ENCODE data around the gene AKAP13. TPM values are rescaled to one million over a fixed set of nuclear protein-coding genes. Genes with fewer than 3 reads are reported as not detected.

AKAP13 gene
- total RNA-seq, 1 donor from 2014 or later = 196 TPM

DNA sequence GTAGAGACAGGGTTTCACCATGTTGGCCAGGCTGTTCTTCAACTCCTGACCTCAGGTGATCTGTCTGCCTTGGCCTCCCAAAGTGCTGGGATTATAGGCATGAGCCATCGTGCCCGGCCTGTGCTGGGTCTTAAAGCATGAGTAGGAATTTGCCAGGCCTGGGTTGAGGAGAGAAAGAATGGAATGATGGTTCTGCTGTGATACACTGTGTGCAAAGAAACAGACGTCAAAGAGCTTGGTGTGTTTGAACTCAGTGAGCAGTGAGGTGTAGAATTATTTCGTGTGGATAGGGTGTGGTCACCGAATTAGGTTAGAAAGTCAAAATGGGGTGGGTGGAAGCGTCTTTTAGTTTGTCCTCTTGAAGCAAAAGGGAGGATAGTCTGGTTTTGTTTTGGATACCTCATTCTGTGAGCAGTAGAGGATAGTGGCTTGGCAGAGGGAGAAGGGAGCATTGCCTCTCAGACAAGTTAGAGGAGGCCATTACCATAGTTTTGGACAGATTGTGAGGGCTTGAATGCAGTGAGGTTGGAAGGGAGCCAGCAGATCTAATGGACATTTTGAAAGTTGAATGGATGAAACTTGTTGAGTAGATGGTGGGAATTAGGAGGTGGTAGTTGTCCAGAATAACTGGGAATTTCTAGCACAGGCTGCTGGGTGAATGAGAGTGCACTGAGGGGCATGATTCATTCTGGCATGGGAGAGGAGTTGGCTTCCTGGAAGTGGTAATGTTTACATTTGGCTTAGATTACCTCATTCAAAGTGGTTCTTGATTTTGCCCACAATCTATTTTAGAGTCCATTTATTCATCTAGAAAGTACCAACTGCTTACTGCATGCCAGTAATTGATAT is 27.2 kb downstream of the AKAP13 start:
- no peak for DNase-seq (ENCODE audit: low spot score)

DNA sequence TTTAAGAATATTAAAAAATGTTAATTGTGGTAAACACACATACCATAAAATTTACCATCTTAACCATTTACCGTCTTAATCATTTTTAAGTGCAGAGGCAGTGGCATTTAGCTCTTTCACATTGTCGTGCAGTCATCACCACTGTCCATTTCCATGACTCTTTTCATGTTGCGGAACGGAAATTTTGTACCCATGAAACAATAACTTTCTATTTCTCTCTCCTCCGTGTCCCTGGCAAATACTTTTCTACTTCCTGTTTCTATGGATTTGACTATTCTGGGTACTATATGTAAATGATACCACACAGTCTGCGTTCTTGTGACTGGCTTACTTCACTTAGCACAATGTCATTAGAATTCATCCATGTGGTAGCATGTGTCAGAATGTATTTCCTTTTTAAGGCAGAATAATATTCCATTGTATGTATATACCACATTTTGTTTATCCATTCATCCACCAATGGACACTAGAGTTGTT is 27.9 kb downstream of the AKAP13 start:
- DNase-seq (ENCODE audit: low spot score) = no peak

DNA sequence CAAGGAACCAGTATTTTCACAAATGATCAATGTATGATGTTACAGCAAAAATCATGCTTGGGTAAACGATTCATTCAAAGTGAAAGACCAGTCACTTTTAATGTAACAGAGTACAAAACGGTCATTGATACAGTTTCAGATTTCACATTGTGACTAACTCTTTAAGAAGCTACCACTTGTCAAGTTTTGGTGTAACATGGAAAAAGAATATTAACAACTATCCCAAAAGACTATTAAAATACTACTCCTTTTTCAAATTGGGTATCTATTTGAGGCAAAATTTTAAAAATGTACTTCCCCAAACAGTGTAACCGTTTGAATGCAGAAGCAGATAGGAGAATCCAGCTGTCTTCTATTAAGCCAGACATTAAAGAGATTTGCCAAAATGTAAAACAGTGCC is 31.7 kb downstream of the AKAP13 start:
- DNase-seq (ENCODE audit: low spot score) = no peak

DNA sequence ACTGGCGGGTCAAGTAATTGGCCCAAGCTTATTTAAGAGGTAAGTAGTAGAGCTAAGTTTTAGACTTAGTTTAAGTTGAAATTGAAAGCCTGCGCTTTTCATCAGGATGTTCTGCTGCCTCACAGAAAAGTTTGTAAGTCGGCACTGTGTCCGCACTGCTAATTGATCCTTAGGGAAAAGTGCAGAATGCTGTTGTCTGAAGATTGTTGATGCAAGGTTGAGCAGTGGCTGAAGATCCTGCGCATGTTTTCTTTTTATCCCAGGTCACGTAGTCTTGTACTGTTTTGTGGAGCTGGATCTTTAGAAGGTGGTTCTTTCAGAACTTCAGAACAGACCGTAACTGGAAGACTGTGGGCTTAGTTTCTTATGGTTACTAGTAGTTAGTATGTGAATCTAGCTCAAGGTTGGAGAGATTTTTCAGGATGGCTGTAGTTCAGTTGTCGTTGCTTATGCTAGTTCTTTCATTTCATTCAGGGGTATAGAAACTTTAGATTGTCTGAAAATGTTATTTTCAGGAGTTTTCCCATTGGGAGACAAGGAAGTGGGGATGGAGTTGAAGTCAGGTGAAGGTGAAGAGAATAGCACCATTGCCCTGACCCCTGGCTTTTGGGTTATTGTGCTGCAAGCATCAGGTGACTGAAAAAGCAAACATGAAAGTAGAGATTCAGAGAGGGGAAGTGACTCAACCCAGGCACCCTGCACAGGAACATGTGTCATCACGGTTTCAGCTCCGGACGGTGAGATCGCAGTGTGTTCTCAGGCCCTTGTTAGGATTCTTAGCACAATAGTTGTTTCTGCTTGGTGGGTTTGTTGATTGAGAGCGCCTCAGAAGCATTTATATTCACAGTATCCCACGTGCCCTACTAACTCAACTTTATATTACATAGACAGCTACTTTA is 32.8 kb downstream of the AKAP13 start:
- DNase-seq (ENCODE audit: low spot score) = no peak

DNA sequence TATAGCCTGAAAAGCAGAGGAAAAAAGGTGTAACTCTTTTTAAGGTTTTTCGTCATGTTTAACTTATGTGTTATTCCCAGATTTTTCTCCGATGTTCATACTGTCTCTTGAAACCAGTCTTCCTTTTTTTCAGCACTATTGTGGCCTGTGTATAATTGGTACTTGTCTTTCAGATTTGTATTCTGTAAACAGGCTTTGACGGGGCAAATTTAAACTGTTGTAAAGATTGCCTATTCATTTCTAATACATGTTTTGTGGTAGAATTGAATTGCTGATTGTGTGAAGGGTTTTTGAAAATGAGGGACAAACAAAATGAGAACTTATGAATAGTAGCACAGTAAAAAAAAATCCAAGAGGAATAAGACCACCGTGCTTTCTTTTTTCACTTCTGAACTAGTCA is 33.6 kb downstream of the AKAP13 start:
- DNase-seq (ENCODE audit: low spot score) = no peak

DNA sequence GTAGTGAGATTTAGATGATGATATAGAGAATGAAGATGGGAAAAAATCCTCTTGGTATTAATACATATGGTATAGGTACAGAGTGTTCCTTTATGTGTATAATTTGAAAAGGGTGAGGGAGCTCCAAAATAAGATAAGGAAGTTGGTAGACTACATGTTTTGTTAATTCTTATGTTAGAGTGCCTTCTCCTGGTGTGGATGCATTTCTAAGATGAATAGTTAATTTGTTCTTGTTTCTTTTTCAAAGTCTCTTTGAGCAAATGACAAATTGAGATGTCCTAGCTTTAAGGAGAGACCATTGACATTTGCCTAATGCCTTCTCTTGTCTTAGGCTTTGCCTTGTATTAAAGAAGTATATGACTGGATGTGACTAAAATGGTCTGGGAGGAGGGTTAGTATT is 34.1 kb downstream of the AKAP13 start:
- DNase-seq (ENCODE audit: low spot score) = no peak

DNA sequence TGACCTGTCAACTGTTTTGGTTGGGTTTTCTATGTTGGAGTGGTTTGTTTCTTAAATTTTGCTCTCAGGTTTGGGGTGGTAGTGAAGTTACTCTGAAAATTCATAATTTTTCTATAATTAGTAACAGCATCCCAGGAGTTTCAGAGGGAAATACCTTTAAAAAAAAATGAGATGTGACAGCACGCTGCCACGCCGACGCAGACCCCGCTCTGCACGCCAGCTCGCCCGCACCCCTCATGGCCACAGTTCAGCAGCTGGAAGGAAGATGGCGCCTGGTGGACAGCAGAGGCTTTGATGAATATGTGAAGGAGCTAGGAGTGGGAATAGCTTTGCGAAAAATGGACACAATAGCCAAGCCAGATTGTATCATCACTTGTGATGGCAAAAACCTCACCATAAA is 34.6 kb downstream of the AKAP13 start:
- no peak for DNase-seq (ENCODE audit: low spot score)

DNA sequence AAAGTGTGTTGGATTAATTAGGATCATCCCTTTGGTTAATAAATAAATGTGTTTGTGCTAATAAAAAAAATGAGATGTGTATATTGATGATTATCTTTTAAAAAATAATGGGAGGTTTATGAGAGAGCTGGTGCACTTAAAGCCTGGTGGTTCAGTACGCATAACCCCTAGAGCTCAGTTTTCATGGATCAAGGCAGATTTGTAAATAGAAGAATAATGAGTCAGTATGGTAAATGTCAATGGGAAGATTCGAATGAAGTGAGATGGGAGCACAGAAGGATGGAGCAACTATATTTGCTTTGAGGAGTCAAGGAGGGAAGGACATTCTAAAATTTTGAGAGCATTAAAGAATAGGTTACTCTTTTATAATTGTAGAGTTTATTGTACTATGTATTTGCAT is 35.4 kb downstream of the AKAP13 start:
- no peak for DNase-seq (ENCODE audit: low spot score)

DNA sequence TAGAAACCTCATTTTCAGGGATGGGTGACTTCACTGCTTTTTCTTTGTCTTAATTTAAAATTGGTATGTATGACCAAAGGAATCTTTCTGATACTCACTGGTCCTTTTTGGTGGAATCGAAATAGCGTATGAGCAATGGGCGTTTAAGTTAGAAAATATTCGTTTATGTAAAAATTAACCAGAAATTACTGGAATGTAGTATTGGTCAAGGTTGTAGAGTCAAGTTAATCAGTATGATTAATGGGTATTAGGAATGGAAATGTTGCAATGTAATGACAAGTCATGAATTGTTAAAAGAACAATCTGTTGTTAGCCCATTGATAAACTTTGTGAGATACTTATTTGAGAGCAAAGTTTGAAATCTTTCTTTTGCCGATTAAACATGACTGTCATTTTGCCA is 36.9 kb downstream of the AKAP13 start:
- no peak for DNase-seq (ENCODE audit: low spot score)

DNA sequence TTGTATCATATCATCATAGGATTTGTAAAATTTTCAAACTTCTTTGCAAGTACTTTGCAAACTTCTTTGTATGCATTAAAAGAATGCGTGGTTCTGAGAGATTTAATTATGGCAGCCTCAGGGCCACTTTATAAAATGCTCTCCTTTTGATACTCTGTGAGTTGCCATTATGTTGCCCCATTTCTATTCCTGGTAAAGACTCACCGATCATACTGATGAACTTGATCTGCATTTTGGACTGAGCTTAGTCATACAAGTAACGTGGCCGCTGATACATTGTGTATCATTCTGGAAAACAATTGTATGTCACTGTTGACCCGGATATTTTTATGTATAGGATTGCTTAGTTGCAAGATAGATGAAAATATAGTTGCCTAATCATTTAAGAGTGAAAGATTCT is 38.8 kb downstream of the AKAP13 start:
- DNase-seq (ENCODE audit: low spot score) = no peak

DNA sequence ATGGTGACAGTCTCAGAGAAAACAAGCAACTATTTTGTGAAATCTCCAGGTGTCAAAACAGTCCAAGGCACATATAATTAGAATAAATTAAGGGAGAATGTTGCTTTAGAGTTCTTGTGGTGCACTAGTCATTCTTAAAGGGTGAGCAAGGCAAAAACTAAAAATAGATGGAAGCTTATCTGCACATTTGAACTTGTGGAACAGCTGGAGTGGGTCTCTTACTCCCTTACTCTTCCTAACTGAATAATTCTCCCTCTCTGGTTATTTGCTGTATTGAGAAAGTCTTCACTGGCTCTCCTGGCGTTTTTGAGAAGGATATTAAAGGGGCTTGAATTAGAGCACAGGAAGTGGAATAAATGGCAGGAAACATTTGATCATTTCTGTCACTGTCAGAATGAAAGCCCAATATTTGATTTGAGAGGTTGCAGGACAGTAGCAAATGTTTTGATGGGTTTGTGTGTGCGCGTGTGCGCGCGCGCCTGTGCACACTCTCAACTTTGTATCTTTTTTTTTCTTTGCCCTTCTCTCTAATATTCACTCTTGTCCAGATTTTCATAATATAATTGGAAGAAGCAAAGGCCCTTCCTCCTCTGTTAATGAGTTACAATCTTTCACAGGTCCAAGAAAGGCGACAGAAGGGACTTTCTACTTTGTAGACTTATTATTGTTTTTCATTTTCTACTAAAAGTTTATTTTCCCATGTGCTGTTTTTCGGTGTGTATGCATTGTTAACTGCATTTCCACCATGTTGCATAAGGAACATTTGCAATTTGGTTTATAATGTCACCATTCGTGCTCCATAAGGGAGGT is 40.9 kb downstream of the AKAP13 start:
- no peak for DNase-seq (ENCODE audit: low spot score)

DNA sequence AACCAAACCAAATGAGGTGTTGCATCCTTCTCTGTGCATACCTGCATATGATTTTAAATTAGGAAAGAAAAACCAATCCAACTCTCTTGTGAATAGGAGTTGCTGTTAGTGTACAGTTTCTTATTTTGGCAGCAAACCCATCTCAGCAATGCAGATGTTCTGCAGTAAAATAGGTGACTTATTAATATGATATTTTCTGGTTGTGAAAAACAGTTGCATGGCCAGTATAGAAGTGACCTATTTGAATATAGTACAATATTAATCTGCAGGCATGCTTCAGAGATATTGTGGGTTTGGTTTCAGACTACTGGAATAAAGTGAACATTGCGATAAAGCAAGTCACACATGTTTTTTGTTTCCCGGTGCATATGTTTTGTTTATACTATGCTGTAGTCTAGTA is 42.2 kb downstream of the AKAP13 start:
- no peak for DNase-seq (ENCODE audit: low spot score)

DNA sequence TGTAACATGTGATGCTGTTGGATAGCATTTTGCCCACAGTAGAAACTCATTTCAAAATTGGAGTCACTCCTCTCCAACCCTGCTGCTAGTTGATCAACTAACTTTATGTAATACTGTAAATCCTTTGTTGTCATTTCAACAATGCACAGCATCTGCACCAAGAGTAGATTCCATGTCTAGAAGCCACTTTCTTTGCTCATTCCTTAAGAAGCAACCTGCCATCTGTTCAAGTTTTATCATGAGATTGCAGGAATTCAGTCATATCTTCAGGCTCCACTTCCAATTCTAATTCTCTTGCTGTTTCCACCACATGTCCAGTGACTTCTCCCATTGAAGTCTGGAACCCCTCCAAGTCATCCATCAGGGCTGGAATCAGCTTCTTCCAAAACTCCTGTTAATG is 42.9 kb downstream of the AKAP13 start:
- DNase-seq (ENCODE audit: low spot score) = no peak

DNA sequence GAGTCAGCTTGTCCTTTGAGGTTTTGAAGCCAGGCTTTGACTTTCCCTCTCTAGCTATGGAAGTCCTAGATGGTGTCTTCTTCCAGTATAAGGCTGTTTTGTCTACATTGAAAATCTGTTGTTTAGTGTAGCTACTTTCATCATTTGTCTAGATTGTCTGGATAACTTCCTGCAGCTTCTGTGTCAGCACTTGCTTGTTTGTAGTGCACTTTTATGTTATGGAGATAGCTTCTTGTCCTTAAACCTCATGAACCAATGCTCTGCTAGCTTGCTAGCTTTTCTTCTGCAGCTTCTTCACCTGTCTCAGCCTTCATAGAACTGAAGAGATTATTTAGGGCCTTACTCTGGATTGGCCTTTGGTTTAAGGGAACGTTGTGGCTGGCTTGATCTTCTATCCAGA is 43.8 kb downstream of the AKAP13 start:
- DNase-seq (ENCODE audit: low spot score) = no peak

DNA sequence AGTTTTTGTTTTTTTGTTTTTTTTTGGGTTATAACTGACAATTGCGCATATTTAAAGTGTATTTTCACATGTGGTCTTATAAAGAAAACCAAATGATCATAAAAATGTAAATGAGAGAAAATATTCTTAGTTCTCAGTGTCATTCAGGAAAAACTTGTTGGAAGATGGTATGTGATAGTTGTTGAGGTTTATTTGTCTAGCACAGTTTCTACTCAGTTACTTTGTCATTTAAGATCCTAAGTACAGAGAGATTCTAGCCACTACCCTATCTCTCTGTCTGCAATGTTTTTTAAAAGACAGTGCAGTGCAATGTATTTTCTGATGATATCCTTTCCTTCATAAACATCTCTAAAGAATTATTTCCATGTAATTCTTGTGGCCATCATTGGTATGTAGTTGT is 46.1 kb downstream of the AKAP13 start:
- DNase-seq (ENCODE audit: low spot score) = no peak

DNA sequence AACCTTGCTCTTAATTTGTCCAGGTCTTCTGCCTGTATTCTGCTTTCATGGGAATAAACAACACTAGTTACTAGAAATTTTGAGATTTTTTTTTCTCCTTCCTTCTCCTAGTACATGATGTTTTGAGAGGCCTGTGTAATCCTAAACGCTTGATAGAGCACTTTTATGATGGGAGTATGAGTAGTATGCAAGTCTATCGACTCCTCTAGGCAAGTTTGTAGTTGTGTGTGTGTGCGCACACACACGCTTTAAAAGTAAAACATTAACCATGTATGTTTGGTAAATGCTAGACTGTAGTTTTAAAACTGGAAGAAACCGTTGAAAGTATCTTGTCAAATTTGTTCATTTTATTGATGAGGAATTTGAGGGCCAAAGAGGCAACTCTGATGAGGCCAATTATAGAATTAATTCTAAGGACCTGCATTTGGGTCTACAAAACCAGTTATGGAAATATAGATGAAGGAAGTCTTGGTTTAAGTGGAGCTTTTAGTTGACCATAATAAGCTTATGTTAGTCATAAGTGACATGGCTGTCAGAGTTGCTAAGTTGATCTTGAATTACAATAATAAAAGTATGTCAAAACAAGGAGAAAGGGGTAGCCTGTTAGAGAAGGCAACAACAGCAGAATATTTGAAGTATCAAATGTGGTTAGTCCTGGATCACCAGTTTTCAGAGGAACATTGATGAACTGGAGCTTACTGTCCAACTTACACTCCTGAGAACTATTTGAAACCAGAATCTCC is 47.1 kb downstream of the AKAP13 start:
- DNase-seq (ENCODE audit: low spot score) = no peak

DNA sequence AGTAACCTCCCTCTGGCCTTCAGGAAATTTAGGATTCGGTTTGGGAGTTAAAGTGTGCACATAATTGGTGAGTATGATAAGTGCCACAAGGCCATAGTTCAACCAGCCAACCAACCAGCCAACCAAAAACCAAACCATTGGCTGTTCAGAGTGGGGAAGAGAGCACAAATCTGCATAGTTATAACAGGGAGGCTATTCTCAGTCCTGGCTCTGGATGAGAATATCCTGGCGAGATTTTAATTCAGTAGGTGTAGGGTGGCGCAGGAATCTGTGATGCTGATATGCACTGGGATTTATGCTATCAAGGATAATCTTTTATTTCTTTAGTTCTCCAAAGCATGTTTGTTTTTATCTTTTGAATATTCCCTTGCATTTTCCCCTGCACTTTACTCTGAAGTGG is 49.1 kb downstream of the AKAP13 start:
- DNase-seq (ENCODE audit: low spot score) = no peak

DNA sequence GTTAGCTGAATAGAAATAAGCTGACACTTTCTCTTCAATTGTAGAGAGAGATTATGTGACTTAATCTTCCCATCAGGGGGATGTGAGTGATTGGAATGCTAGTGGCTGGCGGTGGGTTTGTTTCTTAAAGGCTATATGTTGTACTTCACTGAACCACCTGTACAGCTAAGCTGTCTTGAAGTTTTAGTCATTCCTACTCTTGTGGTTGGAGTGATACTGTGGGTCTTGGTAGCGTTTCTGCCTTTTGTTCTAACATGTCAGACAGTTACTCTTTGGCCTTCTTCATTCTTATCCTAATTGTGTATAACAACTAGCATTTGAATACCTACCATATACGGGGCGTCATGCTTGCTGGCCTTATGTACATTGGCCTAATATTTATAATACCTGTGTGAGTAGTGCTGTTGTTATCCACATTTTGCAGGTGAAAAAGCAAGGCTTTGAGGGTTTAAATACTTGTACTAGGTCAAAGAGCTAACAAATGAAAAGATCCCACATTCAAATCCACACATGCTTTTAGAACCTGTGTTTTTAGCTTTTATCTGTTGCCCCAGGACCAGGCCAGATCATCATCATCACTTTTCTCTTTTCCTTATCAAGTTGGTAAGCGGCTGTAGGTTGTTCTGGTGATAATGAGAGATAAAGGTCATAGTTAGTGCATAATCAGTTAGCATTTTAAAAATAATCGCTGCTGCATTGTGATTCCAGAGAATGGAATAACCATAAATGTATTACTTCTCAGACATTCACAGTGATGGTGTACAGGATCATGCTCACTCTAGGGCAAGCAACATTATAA is 50.2 kb downstream of the AKAP13 start:
- no peak for DNase-seq (ENCODE audit: low spot score)

DNA sequence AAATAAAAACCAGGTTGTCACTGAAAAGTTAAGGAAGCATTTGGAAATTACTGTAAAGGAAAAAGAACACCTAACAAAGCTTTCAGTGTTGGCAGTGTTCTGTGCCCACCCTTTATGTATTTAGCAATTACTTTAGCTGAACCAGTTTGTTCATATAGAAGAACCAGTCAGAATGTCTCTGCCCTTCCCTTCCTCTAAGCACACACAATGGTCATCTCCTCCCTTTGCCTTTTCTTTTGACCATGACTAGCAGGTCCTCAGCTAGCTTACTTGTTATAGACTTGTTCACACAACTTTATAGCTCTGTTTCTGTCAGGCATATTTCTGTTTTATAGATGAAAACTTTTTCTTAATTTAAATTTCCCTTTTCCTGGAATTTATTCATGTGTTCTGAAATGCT is 59.6 kb downstream of the AKAP13 start:
- DNase-seq (ENCODE audit: low spot score) = no peak

DNA sequence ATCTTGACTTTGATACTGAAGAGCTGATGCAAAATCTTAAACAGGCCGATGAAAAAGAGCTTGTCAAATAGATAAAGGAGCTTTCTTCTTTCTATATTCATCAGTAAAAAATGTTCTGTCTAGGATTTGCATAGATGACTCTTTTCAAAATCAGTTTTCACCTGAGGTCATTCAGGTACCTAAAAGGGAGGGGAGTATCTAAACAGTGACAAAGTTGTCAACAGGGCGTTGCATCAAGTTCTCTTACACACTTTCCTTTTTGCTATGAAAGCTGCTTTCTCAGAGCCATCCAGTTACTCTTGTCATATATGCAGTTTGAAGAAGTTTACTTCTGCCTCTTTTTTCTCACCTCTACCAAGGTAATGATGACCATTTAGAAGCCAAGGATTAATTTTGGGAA is 60.0 kb downstream of the AKAP13 start:
- no peak for DNase-seq (ENCODE audit: low spot score)

Data from umbilical cord (tissue), 2 donors.